ENCODE data around the gene PKP3.

DNA sequence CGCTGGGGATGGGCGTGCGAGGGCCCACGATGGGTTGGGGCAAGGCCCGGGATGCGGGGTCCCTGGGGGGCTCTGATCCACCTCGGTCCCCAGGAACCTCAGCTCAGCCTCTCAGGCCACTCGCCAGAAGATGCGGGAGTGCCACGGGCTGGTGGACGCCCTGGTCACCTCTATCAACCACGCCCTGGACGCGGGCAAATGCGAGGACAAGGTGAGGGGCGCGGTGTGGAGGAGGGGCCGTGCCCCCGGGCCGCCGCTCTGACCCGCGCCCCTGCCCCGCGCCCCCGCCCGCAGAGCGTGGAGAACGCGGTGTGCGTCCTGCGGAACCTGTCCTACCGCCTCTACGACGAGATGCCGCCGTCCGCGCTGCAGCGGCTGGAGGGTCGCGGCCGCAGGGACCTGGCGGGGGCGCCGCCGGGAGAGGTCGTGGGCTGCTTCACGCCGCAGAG, 6.3 kb downstream of the PKP3 start:
- no peak for TF ChIP-seq POLR2A (IDR thresholded peaks at IDR 0.05; ENCODE audit: low read depth, low read length)
- TF ChIP-seq SPI1 (IDR thresholded peaks at IDR 0.05; ENCODE audit: low read depth, low read length): no peak
- TF ChIP-seq POLR2AphosphoS5 (IDR thresholded peaks at IDR 0.05; ENCODE audit: low read depth, low read length): no peak
